Memory B cell (primary cell): ENCODE data around the gene WDR62.

Experiments
- ATAC-seq: fragments of 150-1000 bp; cut with Tn5 transposase; 2 replicates; pipeline ENCODE4 v1.10.0; 2021; ENCODE audit warnings: low read depth, mild to moderate bottlenecking, moderate library complexity
- DNase-seq, 2 donors: peaks; one replicate each; pipeline ENCODE4 v3.0.0; 2022; ENCODE audit warnings: low spot score in 2 of 2
- H3K27ac Mint-ChIP-seq: one replicate; pipeline ENCODE4 v1.8.0; 2022; ENCODE audit warnings: mild to moderate bottlenecking, moderate library complexity, mixed read lengths
- H3K27me3 Mint-ChIP-seq: one replicate; pipeline ENCODE4 v1.8.0; 2022; ENCODE audit warnings: mixed read lengths
- H3K36me3 Mint-ChIP-seq: one replicate; pipeline ENCODE4 v1.8.0; 2022; ENCODE audit warnings: mild to moderate bottlenecking, mixed read lengths
- H3K4me1 Mint-ChIP-seq: one replicate; pipeline ENCODE4 v1.8.0; 2022; ENCODE audit warnings: mixed read lengths
- H3K4me3 Mint-ChIP-seq: one replicate; pipeline ENCODE4 v1.8.0; 2022; ENCODE audit warnings: mild to moderate bottlenecking, moderate library complexity, mixed read lengths
- H3K9me3 Mint-ChIP-seq: one replicate; pipeline ENCODE4 v1.8.0; 2022; ENCODE audit warnings: mixed read lengths

Gene WDR62

DNA sequence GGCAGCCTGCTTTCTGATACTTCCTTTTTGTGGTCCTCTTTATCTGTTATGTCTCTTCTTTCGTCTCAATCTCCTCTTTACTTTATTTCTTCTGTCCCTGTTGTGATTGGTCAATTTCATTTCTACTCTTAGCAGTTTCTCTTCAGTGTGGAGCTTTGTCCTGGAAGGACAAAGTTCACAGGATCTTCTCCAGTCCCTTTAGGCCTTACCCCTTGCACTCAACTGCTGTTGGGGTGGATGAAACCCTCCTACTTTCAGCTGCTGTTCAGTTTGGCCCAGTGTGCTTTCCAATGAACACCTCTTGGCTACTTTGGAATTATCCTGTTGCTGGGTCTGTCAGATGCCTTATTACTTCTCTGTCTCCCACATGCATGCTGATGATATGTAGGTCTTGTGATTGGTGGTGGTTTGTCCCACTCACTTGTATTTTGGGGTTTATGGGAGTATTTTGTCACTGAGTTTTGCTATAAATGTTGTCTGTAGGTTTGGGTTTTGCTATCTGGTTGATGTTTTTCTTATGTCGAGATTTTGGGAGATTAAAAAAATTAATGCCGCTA is 24.8 kb downstream of the WDR62 start:
- no peak overlapping the region for H3K4me3 Mint-ChIP-seq
- no peaks in the 10 kb centered on the region for H3K36me3 Mint-ChIP-seq
- H3K27me3 Mint-ChIP-seq, result no peaks in the 10 kb centered on the region
- no peaks in the 10 kb centered on the region for H3K4me1 Mint-ChIP-seq
- DNase-seq, result no peak
- no peak overlapping the region for H3K27ac Mint-ChIP-seq
- no peaks in the 10 kb centered on the region for H3K9me3 Mint-ChIP-seq
- ATAC-seq, result no peak

DNA sequence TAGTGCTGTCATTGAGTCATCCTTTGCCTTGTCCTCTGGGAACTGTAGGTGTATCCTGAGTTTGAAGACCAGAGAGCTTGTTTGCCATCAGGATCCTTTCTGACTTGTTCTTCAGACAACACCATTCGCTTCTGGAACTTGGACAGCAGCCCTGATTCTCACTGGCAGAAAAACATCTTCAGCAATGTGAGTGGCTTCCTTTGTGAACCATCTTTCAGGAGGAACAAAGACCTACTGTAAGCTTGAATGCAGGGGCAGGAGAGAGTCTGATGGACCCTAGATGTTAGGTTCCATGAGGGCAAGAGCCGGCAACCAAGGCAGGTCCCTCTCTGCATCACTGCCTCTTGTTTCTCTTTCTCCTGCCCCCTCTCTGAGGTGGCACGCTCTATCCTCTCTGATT is 26.7 kb downstream of the WDR62 start:
- DNase-seq (no peak), ATAC-seq (no peak)
- Mint-ChIP-seq H3K27ac (no peak overlapping the region), H3K27me3 (no peaks in the 10 kb centered on the region), H3K4me3 (no peak overlapping the region), H3K9me3 (no peaks in the 10 kb centered on the region), H3K36me3 (no peaks in the 10 kb centered on the region), H3K4me1 (no peaks in the 10 kb centered on the region)

DNA sequence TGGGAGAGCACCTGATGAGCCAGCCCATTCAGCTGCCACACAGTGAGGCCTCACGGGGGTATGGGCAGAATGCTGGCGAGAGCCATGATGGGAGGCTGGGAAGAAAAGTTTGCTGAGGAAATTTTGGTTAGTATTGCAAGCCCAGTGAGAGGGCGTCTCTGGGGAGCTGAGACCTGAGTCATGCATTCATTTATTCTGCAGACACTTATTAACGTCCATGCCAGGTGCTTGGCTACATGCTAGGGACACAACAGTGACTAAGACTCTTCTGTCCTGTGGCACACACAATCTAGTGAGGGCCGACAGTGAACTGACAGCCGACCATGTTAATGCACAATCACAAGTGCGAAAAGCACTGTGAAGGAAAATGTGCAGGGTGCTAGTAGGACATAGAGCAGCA is 27.2 kb downstream of the WDR62 start:
- ATAC-seq (no peak), DNase-seq (no peak)
- Mint-ChIP-seq H3K27ac (no peak overlapping the region), H3K4me1 (no peaks in the 10 kb centered on the region), H3K4me3 (no peak overlapping the region), H3K27me3 (no peaks in the 10 kb centered on the region), H3K36me3 (no peaks in the 10 kb centered on the region), H3K9me3 (no peaks in the 10 kb centered on the region)

DNA sequence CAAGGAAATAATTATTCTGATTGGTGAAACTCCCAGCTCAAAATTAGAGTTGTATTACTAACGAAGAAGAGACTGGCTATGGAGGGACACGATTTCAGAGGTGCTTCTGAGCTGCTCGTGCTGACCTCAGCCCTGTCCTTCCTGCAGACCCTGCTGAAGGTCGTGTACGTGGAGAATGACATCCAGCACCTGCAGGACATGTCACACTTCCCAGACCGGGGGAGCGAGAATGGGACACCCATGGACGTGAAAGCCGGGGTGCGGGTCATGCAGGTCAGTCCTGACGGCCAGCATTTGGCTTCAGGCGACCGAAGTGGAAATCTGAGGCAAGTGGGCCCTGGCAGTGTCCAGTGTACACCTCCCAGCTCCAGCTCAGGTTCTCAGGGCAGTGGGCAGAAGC is 28.2 kb downstream of the WDR62 start:
- H3K36me3 Mint-ChIP-seq, result no peaks in the 10 kb centered on the region
- H3K27ac Mint-ChIP-seq, result no peak overlapping the region
- DNase-seq, result no peak

DNA sequence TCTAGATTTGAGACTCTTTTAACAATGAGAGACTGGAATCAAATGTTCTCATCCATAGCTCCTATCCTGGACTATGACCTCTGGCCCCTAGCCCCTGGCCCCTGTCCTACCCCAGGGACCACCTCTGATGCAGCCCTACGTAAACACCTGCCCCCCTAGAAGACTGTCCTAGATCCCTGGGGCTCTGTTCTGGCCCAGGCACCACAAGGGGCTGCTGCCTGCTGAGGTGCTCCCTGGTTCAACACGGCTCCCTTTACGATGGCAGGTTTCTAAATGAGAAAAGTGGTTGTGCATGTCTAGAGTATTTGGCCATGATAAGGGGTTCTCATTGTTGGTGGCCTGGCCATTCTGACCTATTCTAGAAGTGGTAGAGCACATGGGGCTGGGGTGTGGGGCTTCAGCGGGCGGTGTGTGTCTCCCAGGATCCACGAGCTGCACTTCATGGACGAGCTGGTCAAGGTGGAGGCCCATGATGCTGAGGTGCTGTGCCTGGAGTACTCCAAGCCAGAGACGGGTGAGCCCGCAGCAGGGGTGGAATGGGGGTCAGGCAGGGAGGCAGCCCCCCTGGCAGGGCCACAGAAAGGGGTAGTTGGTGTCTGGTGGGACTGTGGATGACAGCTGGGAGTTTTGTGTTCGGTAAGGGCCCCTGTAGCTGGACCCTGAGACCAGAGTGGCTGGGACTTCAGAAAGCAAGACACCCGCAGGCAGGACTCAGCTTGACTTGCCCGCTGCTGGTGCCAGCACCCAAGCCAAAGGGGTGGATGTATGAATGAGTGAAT is 29.7 kb downstream of the WDR62 start:
- no peaks in the 10 kb centered on the region for H3K36me3 Mint-ChIP-seq
- H3K4me1 Mint-ChIP-seq, result no peaks in the 10 kb centered on the region
- no peaks in the 10 kb centered on the region for H3K27me3 Mint-ChIP-seq
- DNase-seq (no peak), ATAC-seq (no peak)
- no peak overlapping the region for H3K4me3 Mint-ChIP-seq
- H3K9me3 Mint-ChIP-seq, result no peaks in the 10 kb centered on the region
- H3K27ac Mint-ChIP-seq, result no peak overlapping the region

More for the DNA sequence above, 28.2 kb downstream of the WDR62 start:
- no peaks in the 10 kb centered on the region for H3K9me3 Mint-ChIP-seq
- no peak overlapping the region for H3K4me3 Mint-ChIP-seq
- ATAC-seq, result no peak
- H3K27me3 Mint-ChIP-seq, result no peaks in the 10 kb centered on the region
- H3K4me1 Mint-ChIP-seq, result no peaks in the 10 kb centered on the region

DNA sequence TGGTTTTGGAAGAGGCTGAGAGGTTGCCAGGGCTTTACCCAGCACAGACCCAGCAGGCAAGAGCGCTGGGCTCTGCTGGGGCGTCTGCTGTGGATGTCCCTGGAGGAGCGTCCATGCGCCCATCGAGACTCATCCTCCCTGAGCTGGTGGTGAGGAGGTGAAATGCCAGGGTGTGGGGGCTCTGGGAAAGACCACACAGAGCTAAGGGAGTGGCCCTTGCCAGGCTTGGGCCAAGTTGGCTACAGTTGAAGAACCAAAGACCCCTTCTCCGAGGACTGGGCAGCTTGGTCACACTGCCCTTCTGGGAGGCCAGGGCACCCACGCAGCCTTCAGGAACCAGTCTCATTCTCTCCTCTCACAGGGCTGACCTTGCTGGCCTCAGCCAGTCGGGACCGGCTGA is 31.6 kb downstream of the WDR62 start:
- no peak for DNase-seq
- H3K36me3 Mint-ChIP-seq, result no peaks in the 10 kb centered on the region
- no peak for ATAC-seq
- no peaks in the 10 kb centered on the region for H3K27me3 Mint-ChIP-seq
- H3K4me1 Mint-ChIP-seq, result no peaks in the 10 kb centered on the region
- H3K4me3 Mint-ChIP-seq, result no peak overlapping the region
- H3K9me3 Mint-ChIP-seq, result no peaks in the 10 kb centered on the region
- no peak overlapping the region for H3K27ac Mint-ChIP-seq

DNA sequence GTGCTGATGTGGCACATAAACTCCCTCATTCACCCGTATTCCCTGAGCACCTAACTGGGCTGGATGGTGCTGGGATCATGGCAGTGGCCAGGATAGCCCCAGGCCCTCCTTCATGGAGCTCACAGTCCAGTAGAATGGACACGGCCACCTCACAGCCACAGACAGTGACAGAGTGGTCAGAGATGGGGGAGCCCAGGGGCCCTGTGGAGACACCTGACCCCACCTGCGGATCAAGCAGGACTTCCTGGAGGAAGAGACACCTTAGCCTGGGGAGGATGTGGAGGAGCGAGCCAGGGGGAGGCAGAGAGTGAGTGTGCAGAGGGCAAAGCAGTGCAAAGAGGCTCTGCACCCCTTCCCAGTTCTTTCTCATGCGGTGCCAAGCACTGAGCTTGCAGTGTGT is 35.1 kb downstream of the WDR62 start:
- no peak for ATAC-seq
- no peak overlapping the region for H3K4me3 Mint-ChIP-seq
- H3K36me3 Mint-ChIP-seq, result no peaks in the 10 kb centered on the region
- no peak overlapping the region for H3K27ac Mint-ChIP-seq
- no peaks in the 10 kb centered on the region for H3K9me3 Mint-ChIP-seq
- H3K4me1 Mint-ChIP-seq, result no peaks in the 10 kb centered on the region
- no peak for DNase-seq
- no peaks in the 10 kb centered on the region for H3K27me3 Mint-ChIP-seq

DNA sequence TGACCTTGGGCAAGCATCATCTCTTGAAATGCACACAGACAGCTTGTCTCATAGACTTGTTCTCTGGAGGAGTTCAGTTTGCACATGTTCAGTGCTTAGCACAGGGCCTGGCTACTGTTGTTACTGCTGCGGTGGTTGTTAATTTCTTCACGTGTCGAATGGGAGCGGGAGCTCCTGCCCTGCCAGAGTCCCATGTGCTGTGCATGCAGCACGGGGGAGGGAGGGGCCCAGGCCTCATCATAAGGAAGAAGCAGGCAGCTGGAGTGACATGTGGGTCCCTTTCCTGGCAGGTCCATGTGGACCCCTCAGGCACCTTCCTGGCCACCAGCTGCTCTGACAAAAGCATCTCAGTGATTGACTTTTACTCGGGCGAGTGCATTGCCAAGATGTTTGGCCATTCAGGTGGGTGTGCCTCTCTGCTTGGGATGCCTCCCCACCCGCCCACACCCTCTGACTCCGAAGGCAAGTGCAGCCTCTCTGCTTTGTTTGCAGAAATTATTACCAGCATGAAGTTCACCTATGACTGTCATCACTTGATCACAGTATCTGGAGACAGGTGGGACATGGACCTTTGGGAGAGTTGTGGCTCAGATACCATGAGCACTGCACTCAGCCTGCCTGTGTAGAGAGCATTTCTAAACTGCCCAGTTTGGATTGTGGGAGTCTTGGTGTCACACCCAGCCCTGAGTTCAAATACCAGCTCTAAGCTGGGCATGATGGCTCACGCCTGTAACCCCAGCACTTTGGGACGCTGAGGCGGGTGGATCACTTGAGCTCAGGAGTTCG is 36.4 kb downstream of the WDR62 start:
- no peak overlapping the region for H3K27ac Mint-ChIP-seq

DNA sequence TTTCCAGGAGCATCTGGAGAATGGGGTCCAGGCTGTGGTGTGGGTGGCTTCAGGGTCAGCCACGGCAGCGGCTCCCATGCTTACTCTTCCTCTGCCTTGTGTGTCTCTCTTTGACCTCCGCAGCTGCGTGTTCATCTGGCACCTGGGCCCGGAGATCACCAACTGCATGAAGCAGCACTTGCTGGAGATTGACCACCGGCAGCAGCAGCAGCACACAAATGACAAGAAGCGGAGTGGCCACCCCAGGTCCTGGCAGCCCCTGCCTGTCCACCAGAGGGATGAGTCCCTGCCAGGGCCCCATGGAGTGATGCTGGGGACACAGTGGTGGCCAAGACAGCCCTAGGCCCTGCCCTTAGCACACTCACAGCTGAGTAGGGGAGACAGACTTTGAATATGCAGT is 37.9 kb downstream of the WDR62 start:
- Mint-ChIP-seq H3K36me3 (no peaks in the 10 kb centered on the region), H3K27ac (no peak overlapping the region), H3K27me3 (no peaks in the 10 kb centered on the region), H3K4me1 (no peaks in the 10 kb centered on the region), H3K4me3 (no peak overlapping the region), H3K9me3 (no peaks in the 10 kb centered on the region)
- no peak for ATAC-seq
- no peak for DNase-seq

More for the DNA sequence above, 36.4 kb downstream of the WDR62 start:
- H3K27me3 Mint-ChIP-seq, result no peaks in the 10 kb centered on the region
- H3K4me1 Mint-ChIP-seq, result no peaks in the 10 kb centered on the region
- ATAC-seq, result no peak
- H3K4me3 Mint-ChIP-seq, result no peak overlapping the region
- H3K36me3 Mint-ChIP-seq, result no peaks in the 10 kb centered on the region
- no peak for DNase-seq
- no peaks in the 10 kb centered on the region for H3K9me3 Mint-ChIP-seq

DNA sequence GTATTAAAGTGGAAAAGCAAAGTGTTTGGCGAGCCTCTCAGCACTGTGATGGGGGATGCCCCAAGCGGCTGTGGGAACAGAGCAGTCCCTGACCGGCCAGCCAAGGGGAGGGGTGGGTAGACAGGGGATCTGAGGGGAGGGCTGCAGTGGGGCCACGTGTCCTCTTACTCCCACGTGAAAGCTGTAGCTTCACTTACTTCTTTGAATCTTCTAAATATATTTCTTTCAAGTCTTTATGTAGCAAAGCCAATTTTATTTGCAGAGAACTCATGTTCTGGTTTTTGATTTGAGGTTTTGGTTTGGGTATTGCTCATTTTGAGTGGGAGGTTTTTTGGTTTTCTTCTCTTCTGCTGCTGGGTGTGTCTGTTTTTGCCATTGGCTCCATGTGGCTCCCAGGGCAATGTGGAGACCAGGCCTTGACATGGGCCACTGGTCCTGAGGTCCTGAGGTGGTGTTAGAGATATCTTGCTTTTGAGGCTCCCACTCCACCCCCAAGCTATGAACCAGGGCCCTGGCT is 38.5 kb downstream of the WDR62 start:
- Mint-ChIP-seq H3K27me3 (no peaks in the 10 kb centered on the region), H3K4me1 (no peaks in the 10 kb centered on the region), H3K9me3 (no peaks in the 10 kb centered on the region), H3K4me3 (no peak overlapping the region), H3K36me3 (no peaks in the 10 kb centered on the region), H3K27ac (no peak overlapping the region)
- DNase-seq (no peak), ATAC-seq (no peak)

DNA sequence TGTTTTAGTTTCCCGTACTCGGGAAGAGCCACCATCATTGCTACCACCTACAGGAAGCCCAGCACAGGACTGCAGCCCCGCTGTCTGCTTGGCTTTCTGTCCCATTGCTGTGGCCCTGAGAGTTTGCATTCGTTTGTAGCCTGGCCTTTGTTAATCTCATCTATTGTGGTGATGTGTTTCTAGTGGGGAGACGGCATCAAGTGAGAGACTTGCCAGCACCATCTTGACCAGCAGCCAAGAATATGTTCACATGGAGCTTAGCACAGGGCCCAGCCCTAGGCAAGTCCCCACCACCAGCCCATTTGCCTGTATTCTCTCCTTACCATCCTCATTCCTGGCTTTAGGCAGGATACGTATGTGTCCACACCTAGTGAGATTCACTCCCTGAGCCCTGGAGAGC is 39.0 kb downstream of the WDR62 start:
- Mint-ChIP-seq H3K4me1 (no peaks in the 10 kb centered on the region), H3K36me3 (no peaks in the 10 kb centered on the region), H3K4me3 (no peak overlapping the region), H3K27ac (no peak overlapping the region), H3K27me3 (no peaks in the 10 kb centered on the region), H3K9me3 (no peaks in the 10 kb centered on the region)
- DNase-seq, result no peak
- ATAC-seq, result no peak

DNA sequence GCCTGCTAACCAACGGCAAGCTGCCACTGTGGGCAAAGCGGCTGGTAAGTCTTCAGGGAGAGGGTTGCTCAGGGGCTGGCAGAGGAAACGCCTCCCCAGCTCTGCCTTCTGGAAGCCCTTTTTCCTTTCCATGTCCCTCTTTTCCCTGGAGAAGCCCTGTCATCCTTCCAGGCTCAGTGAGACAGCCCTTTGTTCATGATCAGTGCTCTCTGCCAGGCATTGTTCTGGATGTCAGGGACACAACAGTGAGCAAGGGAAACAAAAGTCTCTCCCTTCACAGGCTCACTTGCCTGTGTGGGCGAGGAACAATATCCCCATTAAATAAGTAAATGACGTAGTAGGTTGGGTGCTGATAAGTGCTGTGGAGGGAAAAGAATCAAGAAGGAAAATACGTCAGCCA is 42.3 kb downstream of the WDR62 start:
- no peak overlapping the region for H3K27ac Mint-ChIP-seq
- H3K27me3 Mint-ChIP-seq, result no peaks in the 10 kb centered on the region
- peaks cover 4% of the 10 kb centered on the region for H3K4me1 Mint-ChIP-seq
- no peak for ATAC-seq
- H3K9me3 Mint-ChIP-seq, result no peaks in the 10 kb centered on the region
- H3K36me3 Mint-ChIP-seq, result no peaks in the 10 kb centered on the region
- DNase-seq, result no peak
- H3K4me3 Mint-ChIP-seq, result no peak overlapping the region

DNA sequence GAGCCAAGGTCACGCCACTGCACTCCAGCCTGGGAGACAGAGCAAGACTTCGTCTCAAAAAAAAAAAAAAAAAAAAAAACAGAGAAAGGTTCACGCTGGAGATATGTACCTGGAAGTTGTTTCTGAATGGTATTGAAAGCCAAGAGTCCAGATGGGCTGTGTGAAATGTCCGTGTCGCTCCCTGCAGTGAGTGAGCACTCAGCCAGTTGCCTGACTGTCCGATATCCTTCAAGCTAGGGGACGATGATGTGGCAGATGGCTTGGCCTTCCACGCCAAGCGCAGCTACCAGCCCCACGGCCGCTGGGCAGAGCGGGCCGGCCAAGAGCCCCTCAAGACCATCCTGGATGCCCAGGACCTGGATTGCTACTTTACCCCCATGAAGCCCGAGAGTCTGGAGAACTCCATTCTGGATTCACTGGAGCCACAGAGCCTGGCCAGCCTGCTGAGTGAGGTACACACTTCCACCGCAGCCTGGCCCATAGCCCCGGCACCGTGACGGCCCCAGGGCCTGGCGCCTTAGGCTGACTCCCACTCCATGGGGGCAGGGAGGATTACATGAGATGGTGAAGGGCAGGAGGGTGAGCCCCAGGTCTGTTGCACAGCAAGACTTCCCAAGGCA is 44.6 kb downstream of the WDR62 start:
- no peaks in the 10 kb centered on the region for H3K36me3 Mint-ChIP-seq

DNA sequence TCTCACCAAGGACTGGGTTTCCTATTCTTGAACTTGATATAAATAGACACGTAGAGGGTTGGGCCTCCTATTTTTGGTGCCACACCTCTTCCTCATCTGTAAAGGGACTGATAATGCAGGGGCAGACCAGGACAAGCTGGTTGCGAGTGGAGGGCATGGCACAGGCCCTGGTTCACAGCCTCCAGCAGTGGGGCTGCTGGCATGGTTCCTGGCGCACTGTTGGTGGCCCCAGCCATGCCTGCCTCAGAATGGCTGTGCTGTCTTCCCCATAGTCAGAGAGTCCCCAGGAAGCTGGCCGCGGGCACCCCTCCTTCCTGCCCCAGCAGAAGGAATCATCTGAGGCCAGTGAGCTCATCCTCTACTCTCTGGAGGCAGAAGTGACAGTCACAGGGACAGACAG is 45.8 kb downstream of the WDR62 start:
- DNase-seq (no peak), ATAC-seq (no peak)
- no peaks in the 10 kb centered on the region for H3K36me3 Mint-ChIP-seq
- peaks cover 4% of the 10 kb centered on the region for H3K4me1 Mint-ChIP-seq
- no peaks in the 10 kb centered on the region for H3K9me3 Mint-ChIP-seq
- H3K4me3 Mint-ChIP-seq, result no peak overlapping the region
- no peaks in the 10 kb centered on the region for H3K27me3 Mint-ChIP-seq
- no peak overlapping the region for H3K27ac Mint-ChIP-seq

More for the DNA sequence above, 44.6 kb downstream of the WDR62 start:
- DNase-seq (no peak), ATAC-seq (no peak)
- Mint-ChIP-seq H3K9me3 (no peaks in the 10 kb centered on the region), H3K4me3 (no peak overlapping the region), H3K4me1 (peaks cover 4% of the 10 kb centered on the region), H3K27me3 (no peaks in the 10 kb centered on the region), H3K27ac (no peak overlapping the region)
